ENCODE measurements around the gene ZDHHC11. TPM values are rescaled to one million over a fixed set of nuclear protein-coding genes. Genes with fewer than 3 reads are reported as not detected.
"Not testable (repeated sequence)": the region's sequence is repeated elsewhere in the genome, so short reads cannot be mapped to it uniquely, and the experiment has no call there.

Gene ZDHHC11
- polyA plus RNA-seq, 1 donor (not counting 4 experiments of a cell fraction or from before 2014, with no cell fraction given): 0.33 TPM

DNA sequence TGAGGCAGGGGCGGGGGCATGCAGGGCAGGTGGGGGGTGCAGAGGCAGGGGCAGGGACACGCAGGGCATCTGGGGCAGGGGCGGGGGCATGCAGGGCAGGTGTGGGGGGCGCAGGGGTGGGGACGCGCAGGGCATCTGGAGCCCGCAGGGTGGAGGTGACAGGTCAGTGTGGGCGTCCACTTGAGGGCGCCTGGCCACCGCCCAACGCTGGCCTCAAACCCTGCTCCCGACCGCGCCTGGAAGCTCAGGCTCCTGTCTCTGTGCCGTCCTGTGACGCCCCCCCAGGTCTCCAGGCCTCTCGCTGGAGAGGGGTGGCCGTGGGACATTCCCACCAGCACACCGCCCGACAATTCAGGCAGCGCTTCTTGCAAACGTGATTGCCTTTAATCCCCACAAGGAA lies 6.9 kb downstream of the ZDHHC11 start:
- H3K27ac ChIP-seq (ENCODE audit: control insufficient read depth, insufficient read depth, low read length); H3K4me1 ChIP-seq (ENCODE audit: control insufficient read depth, extremely low read depth, insufficient read depth, low read length); H3K79me2 ChIP-seq (ENCODE audit: control insufficient read depth, insufficient read depth, low read length); H3K9ac ChIP-seq (ENCODE audit: control insufficient read depth, extremely low read depth, insufficient read depth, low read length); H3K9me3 ChIP-seq (ENCODE audit: control insufficient read depth, low read depth, low read length); H3K36me3 ChIP-seq (ENCODE audit: control insufficient read depth in 2 of 2, extremely low read depth in 1 of 2, insufficient read depth in 2 of 2, low read length in 2 of 2); H3K9me1 ChIP-seq (ENCODE audit: control insufficient read depth, extremely low read depth, insufficient read depth, low read length); H3K4me2 ChIP-seq (ENCODE audit: control insufficient read depth, extremely low read depth, insufficient read depth, low read depth, low read length); H3K4me3 ChIP-seq (ENCODE audit: control insufficient read depth in 2 of 3, extremely low read depth in 1 of 3, insufficient read depth in 2 of 3, low read depth in 1 of 3, low read length in 3 of 3); H2AFZ ChIP-seq (ENCODE audit: control insufficient read depth, low read length); FAIRE-seq; dilution Hi-C loops (cut with MboI; ENCODE audit: extremely low pct_ligation_motif_present, low sequenced_read_pairs); H4K20me1 ChIP-seq (ENCODE audit: control insufficient read depth, extremely low read depth, insufficient read depth, low read length); H3K27me3 ChIP-seq (ENCODE audit: control insufficient read depth, extremely low read depth, insufficient read depth, low read length); DNase-seq (ENCODE audit: low read depth, low spot score): not testable (repeated sequence)

DNA sequence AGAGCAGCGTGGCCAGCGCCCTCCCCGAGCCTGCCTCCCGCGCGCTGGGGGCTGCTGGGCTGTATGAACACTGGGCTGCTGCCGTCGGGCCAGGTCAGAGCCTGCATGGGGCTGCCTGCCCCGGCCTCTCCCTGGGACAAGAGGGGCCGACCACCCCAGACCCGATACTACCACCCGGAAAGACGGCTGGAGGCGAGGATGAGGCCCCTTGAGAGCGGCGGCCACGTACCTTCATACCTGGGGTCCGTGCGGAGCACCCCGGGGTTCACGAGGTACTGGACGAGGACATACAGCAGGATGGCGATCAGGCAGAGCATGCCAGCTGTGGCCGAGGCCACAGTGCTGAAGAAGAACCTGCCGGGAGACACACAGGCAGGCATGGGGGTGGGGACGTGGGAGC lies 7.4 kb downstream of the ZDHHC11 start:
- H3K4me2 ChIP-seq (ENCODE audit: control insufficient read depth, extremely low read depth, insufficient read depth, low read depth, low read length); H3K4me3 ChIP-seq (ENCODE audit: control insufficient read depth in 2 of 3, extremely low read depth in 1 of 3, insufficient read depth in 2 of 3, low read depth in 1 of 3, low read length in 3 of 3); H3K9ac ChIP-seq (ENCODE audit: control insufficient read depth, extremely low read depth, insufficient read depth, low read length); H4K20me1 ChIP-seq (ENCODE audit: control insufficient read depth, extremely low read depth, insufficient read depth, low read length); H3K9me3 ChIP-seq (ENCODE audit: control insufficient read depth, low read depth, low read length); H3K27me3 ChIP-seq (ENCODE audit: control insufficient read depth, extremely low read depth, insufficient read depth, low read length); H3K36me3 ChIP-seq (ENCODE audit: control insufficient read depth in 2 of 2, extremely low read depth in 1 of 2, insufficient read depth in 2 of 2, low read length in 2 of 2); H2AFZ ChIP-seq (ENCODE audit: control insufficient read depth, low read length); DNase-seq (ENCODE audit: low read depth, low spot score); H3K4me1 ChIP-seq (ENCODE audit: control insufficient read depth, extremely low read depth, insufficient read depth, low read length); dilution Hi-C loops (cut with MboI; ENCODE audit: extremely low pct_ligation_motif_present, low sequenced_read_pairs); H3K79me2 ChIP-seq (ENCODE audit: control insufficient read depth, insufficient read depth, low read length); FAIRE-seq; H3K9me1 ChIP-seq (ENCODE audit: control insufficient read depth, extremely low read depth, insufficient read depth, low read length); H3K27ac ChIP-seq (ENCODE audit: control insufficient read depth, insufficient read depth, low read length): not testable (repeated sequence)

DNA sequence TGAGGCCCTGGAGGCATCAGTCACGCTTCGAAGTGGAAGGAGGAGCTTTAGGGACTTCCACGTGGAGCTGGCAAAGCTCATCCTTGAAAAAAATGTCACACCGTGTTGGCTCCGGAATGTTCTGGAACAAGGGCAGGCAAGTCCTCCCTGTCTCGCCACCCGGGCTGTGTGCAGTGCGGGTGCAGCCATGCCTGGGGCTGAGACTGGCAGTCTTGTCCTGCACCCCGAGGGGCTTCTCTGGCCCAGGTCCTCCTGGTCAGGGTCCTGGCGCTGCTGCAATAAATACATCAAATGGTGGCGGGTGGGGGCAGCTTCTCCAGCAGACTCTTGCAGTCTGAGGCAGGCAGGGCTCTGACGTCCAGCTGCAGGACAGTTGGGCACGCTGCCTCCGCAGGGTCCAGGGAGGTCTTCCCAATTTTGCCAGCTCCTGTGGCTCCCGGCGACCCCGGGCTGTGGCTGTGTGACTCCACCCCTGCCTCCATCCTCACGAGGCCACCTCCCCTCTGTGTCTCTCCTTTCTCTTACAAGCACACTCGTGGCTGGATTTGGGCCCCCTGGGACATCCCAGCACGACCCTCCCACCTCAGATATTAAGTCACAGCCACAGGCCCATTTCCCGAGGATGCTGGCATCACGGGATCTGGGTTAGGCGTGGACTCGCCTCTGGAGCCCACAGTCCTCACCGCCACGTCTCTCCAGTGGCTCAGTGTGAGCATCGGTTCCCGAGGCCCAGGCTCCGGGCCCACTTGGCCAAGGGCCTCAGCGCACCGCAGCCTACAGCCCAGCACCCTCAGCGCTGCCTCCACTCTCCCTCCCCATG lies 8.2 kb downstream of the ZDHHC11 start:
- DNase-seq (ENCODE audit: low read depth, low spot score); FAIRE-seq; H3K4me2 ChIP-seq (ENCODE audit: control insufficient read depth, extremely low read depth, insufficient read depth, low read depth, low read length); H2AFZ ChIP-seq (ENCODE audit: control insufficient read depth, low read length); H3K79me2 ChIP-seq (ENCODE audit: control insufficient read depth, insufficient read depth, low read length); dilution Hi-C loops (cut with MboI; ENCODE audit: extremely low pct_ligation_motif_present, low sequenced_read_pairs); H3K4me1 ChIP-seq (ENCODE audit: control insufficient read depth, extremely low read depth, insufficient read depth, low read length); H3K9ac ChIP-seq (ENCODE audit: control insufficient read depth, extremely low read depth, insufficient read depth, low read length); H3K4me3 ChIP-seq (ENCODE audit: control insufficient read depth in 2 of 3, extremely low read depth in 1 of 3, insufficient read depth in 2 of 3, low read depth in 1 of 3, low read length in 3 of 3); H3K9me3 ChIP-seq (ENCODE audit: control insufficient read depth, low read depth, low read length); H4K20me1 ChIP-seq (ENCODE audit: control insufficient read depth, extremely low read depth, insufficient read depth, low read length); H3K36me3 ChIP-seq (ENCODE audit: control insufficient read depth in 2 of 2, extremely low read depth in 1 of 2, insufficient read depth in 2 of 2, low read length in 2 of 2); H3K27me3 ChIP-seq (ENCODE audit: control insufficient read depth, extremely low read depth, insufficient read depth, low read length); H3K27ac ChIP-seq (ENCODE audit: control insufficient read depth, insufficient read depth, low read length); H3K9me1 ChIP-seq (ENCODE audit: control insufficient read depth, extremely low read depth, insufficient read depth, low read length): not testable (repeated sequence)

DNA sequence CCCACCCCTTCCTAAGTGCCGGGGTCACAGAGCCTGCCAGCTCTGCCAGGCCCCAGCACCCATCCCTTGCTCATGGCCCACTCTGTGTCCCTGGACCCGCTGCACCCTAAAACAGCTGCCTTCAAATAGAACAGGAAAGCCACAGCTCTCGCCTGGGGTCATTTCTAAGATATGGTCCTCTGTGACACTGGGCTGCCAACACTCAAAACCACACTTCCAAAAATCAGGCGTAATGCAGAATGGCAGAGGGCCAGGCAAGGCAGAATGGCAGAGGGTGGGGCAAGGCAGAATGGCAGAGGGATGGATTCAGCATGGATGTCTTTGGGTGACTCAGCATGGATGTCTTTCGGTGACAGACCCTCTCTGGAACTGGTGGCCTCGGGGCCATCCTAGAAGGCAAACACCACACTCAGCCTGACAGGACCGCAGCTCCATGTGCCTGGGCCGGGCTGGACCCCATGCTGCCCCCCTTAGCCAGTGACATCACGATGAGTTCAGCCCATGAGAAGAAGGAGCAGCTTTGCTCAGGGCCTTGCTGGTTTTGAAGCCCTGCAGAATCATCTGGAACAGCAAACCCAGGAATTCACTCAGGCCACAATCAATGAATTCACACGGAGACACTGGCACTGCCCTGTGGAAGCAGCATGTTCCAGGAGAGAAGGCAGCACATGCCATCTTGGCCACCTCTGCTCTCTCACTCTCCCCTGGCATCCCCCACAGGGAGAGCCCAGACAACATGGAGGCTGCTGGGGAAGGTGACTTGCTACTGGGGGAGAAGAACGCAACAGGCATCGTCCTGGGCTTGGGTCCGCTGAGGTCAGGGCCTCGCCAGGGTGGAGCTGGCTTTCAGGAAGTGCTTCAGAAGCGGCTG lies 9.0 kb downstream of the ZDHHC11 start:
- H4K20me1 ChIP-seq (ENCODE audit: control insufficient read depth, extremely low read depth, insufficient read depth, low read length); H3K9me3 ChIP-seq (ENCODE audit: control insufficient read depth, low read depth, low read length); H3K27ac ChIP-seq (ENCODE audit: control insufficient read depth, insufficient read depth, low read length); H3K4me2 ChIP-seq (ENCODE audit: control insufficient read depth, extremely low read depth, insufficient read depth, low read depth, low read length); H3K36me3 ChIP-seq (ENCODE audit: control insufficient read depth in 2 of 2, extremely low read depth in 1 of 2, insufficient read depth in 2 of 2, low read length in 2 of 2); H3K9me1 ChIP-seq (ENCODE audit: control insufficient read depth, extremely low read depth, insufficient read depth, low read length); FAIRE-seq; dilution Hi-C loops (cut with MboI; ENCODE audit: extremely low pct_ligation_motif_present, low sequenced_read_pairs); H3K79me2 ChIP-seq (ENCODE audit: control insufficient read depth, insufficient read depth, low read length); DNase-seq (ENCODE audit: low read depth, low spot score); H3K27me3 ChIP-seq (ENCODE audit: control insufficient read depth, extremely low read depth, insufficient read depth, low read length); H2AFZ ChIP-seq (ENCODE audit: control insufficient read depth, low read length); H3K9ac ChIP-seq (ENCODE audit: control insufficient read depth, extremely low read depth, insufficient read depth, low read length); H3K4me1 ChIP-seq (ENCODE audit: control insufficient read depth, extremely low read depth, insufficient read depth, low read length); H3K4me3 ChIP-seq (ENCODE audit: control insufficient read depth in 2 of 3, extremely low read depth in 1 of 3, insufficient read depth in 2 of 3, low read depth in 1 of 3, low read length in 3 of 3): not testable (repeated sequence)

Data from keratinocyte (primary cell).